Type B pancreatic cell (in vitro differentiated cells): ENCODE measurements around the gene GRM4. TPM values are rescaled to one million over a fixed set of nuclear protein-coding genes. Genes with fewer than 3 reads are reported as not detected.
A peak's percentile ranks its signal among the peaks of the same experiment; 100 is the strongest.

Experiments used
- DNase-seq: peaks from one replicate; pipeline ENCODE4 v3.0.0; 2021; ENCODE audit warnings: mixed read lengths; ENCODE audit not compliant: unreplicated experiment; ENCODE audit errors: extremely low spot score
- H3K27ac Mint-ChIP-seq: 2 replicates; pipeline ENCODE4 v1.8.0; 2021; ENCODE audit warnings: mild to moderate bottlenecking, mixed read lengths
- H3K27me3 Mint-ChIP-seq: 2 replicates; pipeline ENCODE4 v1.8.0; 2021; ENCODE audit warnings: mixed read lengths
- H3K36me3 Mint-ChIP-seq: 2 replicates; pipeline ENCODE4 v1.8.0; 2021; ENCODE audit warnings: mixed read lengths
- H3K4me1 Mint-ChIP-seq: one replicate; pipeline ENCODE4 v1.8.0; 2021; ENCODE audit warnings: mixed read lengths; ENCODE audit not compliant: unreplicated experiment
- H3K4me3 Mint-ChIP-seq: 2 replicates; pipeline ENCODE4 v1.8.0; 2021; ENCODE audit warnings: mild to moderate bottlenecking, mixed read lengths
- H3K9me3 Mint-ChIP-seq: 2 replicates; pipeline ENCODE4 v1.8.0; 2021; ENCODE audit warnings: mixed read lengths
- total RNA-seq: library from RNA; stranded (reverse); gene quantifications from 2 replicates; pipeline ENCODE4 v1.2.1, GENCODE V29; 2021; ENCODE audit warnings: low replicate concordance
- TF ChIP-seq, protein P1 (sequence below): fragments of 200-600 bp; sonication (generic); conservative IDR thresholded peaks from 2 replicates; pipeline ENCODE4 v1.5.0; 2021; ENCODE audit warnings: antibody characterized with exemption, mild to moderate bottlenecking

GRM4 gene
- total RNA-seq, 1 donor from 2014 or later = 2.2 TPM

DNA sequence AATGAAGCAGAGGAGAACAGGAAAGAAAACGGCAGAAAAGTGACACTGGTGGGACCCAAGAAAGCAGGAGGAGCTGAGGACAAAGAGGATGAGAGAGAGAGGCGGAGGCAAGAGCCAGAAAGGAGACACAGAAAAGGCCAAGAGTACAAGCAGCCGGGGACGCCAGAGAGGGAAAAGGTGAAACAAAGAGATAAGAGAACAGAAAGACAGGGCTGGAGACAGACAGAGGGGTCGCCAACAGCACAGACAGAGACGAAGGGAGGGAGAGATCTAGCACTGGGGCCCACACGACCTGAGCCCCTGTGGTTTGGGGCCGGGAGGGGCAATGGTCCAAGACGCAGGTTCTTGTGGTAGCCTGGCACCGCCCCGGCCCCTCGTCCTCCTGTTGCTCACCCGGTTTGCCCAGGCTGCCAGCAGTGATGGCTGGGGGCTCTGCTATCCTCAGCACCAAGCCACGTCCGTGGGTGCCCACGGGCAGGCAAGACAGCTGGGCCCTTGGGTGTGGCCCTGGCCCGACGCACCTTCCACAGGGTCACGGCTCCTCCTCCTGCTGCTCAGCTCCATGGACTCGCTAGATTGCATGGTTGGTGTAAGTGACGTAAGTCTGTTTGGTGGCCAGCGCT lies 123.5 kb downstream of the GRM4 start:
- Mint-ChIP-seq H3K4me3 (no peak overlapping the region), H3K9me3 (no peaks in the 10 kb centered on the region), H3K27ac (peak overlapping the region; percentile 40), H3K4me1 (peaks cover 10% of the 10 kb centered on the region), H3K36me3 (no peaks in the 10 kb centered on the region), H3K27me3 (peaks cover 11% of the 10 kb centered on the region)
- TF ChIP-seq, protein P1, sequence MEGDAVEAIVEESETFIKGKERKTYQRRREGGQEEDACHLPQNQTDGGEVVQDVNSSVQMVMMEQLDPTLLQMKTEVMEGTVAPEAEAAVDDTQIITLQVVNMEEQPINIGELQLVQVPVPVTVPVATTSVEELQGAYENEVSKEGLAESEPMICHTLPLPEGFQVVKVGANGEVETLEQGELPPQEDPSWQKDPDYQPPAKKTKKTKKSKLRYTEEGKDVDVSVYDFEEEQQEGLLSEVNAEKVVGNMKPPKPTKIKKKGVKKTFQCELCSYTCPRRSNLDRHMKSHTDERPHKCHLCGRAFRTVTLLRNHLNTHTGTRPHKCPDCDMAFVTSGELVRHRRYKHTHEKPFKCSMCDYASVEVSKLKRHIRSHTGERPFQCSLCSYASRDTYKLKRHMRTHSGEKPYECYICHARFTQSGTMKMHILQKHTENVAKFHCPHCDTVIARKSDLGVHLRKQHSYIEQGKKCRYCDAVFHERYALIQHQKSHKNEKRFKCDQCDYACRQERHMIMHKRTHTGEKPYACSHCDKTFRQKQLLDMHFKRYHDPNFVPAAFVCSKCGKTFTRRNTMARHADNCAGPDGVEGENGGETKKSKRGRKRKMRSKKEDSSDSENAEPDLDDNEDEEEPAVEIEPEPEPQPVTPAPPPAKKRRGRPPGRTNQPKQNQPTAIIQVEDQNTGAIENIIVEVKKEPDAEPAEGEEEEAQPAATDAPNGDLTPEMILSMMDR = no peak
- no peak for DNase-seq

DNA sequence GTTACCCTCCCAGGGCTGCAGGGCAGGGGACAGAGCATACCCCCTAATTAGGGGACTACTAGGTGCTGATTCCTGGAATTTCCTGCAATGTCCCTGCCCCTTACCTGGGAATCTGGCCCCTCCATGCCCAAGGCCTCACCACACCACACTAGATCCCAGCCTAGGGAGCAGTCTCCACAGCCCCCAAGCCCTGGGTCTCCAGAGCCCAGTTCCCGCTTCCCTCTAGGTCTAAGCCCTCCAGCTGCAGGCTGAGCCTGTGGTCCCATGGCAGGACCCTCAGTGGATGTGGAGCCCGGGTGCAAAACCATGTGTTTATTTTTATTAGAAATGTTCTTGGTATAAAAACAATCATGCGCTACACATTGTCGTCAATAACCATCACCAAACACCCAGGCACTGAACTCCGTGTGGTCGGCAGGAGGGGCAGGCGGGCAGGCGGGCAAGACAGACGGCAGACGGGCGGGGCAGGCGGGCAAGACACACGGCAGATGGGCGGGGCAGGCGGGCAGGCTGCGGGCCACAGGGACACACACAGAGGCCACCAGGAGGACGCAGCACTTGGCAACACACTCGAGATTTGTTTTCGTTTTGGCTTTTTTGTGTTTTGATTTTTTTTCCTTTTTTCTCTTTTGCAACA lies 124.2 kb downstream of the GRM4 start:
- H3K36me3 Mint-ChIP-seq = no peaks in the 10 kb centered on the region
- H3K27ac Mint-ChIP-seq = peak overlapping the region; percentile 40
- no peak overlapping the region for H3K4me3 Mint-ChIP-seq
- DNase-seq = no peak
- peaks cover 10% of the 10 kb centered on the region for H3K4me1 Mint-ChIP-seq
- H3K27me3 Mint-ChIP-seq = peaks cover 11% of the 10 kb centered on the region
- no peaks in the 10 kb centered on the region for H3K9me3 Mint-ChIP-seq
- TF ChIP-seq, protein P1 = no peak

DNA sequence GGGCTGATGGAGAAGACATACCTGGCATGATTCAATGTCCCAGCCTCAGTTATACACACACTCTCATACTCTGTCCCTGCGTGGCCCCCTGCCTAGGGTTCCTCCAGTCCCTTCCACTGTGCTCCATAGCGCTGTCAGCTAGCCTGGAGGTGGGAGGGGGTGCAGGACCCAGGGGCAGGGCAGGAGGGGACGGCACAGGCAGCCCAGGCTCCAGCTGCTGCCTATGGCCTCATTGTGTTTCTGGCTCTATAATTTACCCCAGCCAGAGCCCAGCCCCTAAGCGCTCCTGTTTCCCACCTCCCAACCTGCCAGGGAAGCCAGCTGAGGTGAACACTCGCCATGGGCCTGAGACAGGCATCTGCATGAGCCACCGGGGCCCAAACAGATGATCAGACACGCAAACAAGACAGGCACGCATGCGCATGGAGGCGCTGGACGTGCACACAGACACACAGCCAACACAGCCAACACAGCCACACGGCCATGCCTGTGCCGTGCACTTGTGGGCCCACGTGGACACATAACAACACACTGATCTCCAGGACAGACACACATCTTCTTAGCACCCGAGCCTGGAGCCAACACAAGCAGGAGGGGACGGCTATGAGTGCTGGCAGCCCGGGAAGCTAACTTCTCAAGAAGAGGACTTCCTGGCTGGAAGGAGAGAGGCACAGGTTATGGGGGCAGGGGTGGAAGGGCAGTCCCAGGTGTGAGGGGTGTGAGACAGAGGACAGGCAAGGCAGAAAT lies 124.9 kb downstream of the GRM4 start:
- Mint-ChIP-seq H3K9me3 (no peaks in the 10 kb centered on the region), H3K27me3 (peaks cover 11% of the 10 kb centered on the region), H3K4me1 (peaks cover 10% of the 10 kb centered on the region), H3K36me3 (no peaks in the 10 kb centered on the region), H3K27ac (no peak overlapping the region), H3K4me3 (no peak overlapping the region)
- DNase-seq = no peak
- TF ChIP-seq, protein P1 = no peak

- H3K36me3 Mint-ChIP-seq = no peaks in the 10 kb centered on the region
Observed at GRCh38 chr6:34020278-34020677, 125.6 kb downstream of the GRM4 start.

GRCh38 chr6:34018961-34019606 lies 126.8 kb downstream of the GRM4 start:
- TF ChIP-seq, protein P1 = no peak
- no peak overlapping the region for H3K4me3 Mint-ChIP-seq
- H3K4me1 Mint-ChIP-seq = peaks cover 14% of the 10 kb centered on the region
- no peak overlapping the region for H3K27ac Mint-ChIP-seq
- no peaks in the 10 kb centered on the region for H3K36me3 Mint-ChIP-seq
- H3K27me3 Mint-ChIP-seq = peaks cover 14% of the 10 kb centered on the region
- no peaks in the 10 kb centered on the region for H3K9me3 Mint-ChIP-seq
- DNase-seq = no peak

More at GRCh38 chr6:34020278-34020677, 125.6 kb downstream of the GRM4 start:
- TF ChIP-seq, protein P1 = no peak
- no peak overlapping the region for H3K4me3 Mint-ChIP-seq
- H3K4me1 Mint-ChIP-seq = peaks cover 14% of the 10 kb centered on the region
- peaks cover 14% of the 10 kb centered on the region for H3K27me3 Mint-ChIP-seq
- DNase-seq = no peak
- no peaks in the 10 kb centered on the region for H3K9me3 Mint-ChIP-seq
- no peak overlapping the region for H3K27ac Mint-ChIP-seq
